Activated naive CD8-positive, alpha-beta T cell (primary cell): ENCODE results near the gene ZNF627.
"Not testable (repeated sequence)": the region's sequence is repeated elsewhere in the genome, so short reads cannot be mapped to it uniquely, and the experiment has no call there.

Experiments
- H3K27ac Mint-ChIP-seq: one replicate; pipeline ENCODE4 v1.8.0; 2021; ENCODE audit warnings: mixed read lengths
- H3K27me3 Mint-ChIP-seq: one replicate; pipeline ENCODE4 v1.8.0; 2021; ENCODE audit warnings: mixed read lengths
- H3K36me3 Mint-ChIP-seq: one replicate; pipeline ENCODE4 v1.8.0; 2021; ENCODE audit warnings: mixed read lengths
- H3K4me1 Mint-ChIP-seq: one replicate; pipeline ENCODE4 v1.8.0; 2021; ENCODE audit warnings: low read depth, mixed read lengths
- H3K4me3 Mint-ChIP-seq: one replicate; pipeline ENCODE4 v1.8.0; 2021; ENCODE audit warnings: mild to moderate bottlenecking, mixed read lengths
- H3K9me3 Mint-ChIP-seq: one replicate; pipeline ENCODE4 v1.8.0; 2021; ENCODE audit warnings: low read depth, mixed read lengths

Gene ZNF627

DNA sequence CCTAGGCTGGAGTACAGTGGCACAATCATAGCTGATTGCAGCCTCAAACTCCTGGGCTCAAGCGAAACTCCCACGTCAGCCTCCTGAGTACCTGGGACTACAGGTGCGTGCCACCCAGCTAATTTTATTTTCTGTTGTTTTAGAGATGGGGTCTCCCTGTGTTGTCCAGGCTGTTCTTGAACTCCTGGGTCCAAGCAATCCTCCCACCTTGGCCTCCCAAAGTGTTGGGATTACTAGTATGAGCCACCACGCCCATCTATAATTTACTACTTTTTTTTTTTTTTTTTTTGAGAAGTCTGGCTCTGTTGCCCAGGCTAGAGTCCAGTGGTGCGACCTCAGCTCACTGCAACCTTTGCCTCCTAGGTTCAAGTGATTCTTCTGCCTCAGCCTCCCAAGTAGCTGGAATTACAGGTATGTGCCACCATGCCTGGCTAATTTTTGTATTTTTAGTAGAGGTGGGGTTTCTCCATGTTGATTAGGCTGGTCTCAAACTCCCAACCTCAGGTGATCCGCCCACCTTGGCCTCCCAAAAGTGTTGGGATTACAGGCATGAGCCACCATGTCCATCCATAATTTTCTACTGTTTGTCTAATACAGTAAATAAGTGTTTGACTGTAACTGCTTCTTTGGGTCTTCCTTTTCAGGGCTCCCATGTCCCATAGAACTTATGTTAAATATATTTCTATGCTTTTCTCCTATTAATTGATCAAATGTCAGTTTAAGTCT lies 33.0 kb upstream of the ZNF627 start:
- H3K36me3 Mint-ChIP-seq, H3K27ac Mint-ChIP-seq, H3K9me3 Mint-ChIP-seq, H3K27me3 Mint-ChIP-seq, H3K4me3 Mint-ChIP-seq: not testable (repeated sequence)
- peaks cover 14% of the 10 kb centered on the region for H3K4me1 Mint-ChIP-seq

DNA sequence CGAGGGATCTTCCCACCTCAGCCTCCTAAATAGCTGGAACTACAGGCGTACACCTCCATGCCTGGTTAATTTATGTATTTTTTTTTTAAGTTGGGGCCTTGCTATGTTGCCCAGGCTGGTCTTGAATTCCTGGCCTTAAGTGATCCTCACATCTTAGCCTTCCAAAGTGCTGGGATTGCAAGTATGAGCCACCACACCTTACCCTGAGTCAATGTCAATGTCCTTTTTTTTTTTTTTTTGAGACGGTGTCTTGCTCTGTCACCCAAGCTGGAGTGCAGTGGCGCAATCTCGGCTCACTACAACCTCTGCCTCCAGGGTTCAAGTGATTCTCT lies 31.7 kb upstream of the ZNF627 start:
- not testable (repeated sequence) for H3K27ac Mint-ChIP-seq, H3K27me3 Mint-ChIP-seq, H3K9me3 Mint-ChIP-seq, H3K4me3 Mint-ChIP-seq, H3K36me3 Mint-ChIP-seq, H3K4me1 Mint-ChIP-seq

DNA sequence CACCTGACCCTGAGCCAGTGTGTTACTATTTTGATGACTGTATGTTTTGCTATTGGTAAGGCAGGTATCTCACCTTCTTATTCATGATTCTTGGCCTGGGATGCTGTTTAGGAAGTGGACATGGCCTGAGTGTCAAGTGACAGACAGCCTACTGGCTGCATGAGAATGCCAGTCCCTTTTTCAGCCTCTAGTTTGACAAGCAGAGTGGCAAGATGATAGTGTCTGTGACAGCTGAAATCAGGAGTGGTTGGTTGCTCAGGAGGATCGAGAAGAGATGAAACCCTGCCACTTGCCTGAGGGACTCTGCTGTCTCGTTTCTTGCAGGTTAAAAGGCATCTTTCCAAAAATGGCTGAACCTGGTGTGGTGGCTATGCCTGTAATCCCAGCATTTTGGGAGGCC lies 31.1 kb upstream of the ZNF627 start:
- Mint-ChIP-seq H3K36me3 (peaks cover 3% of the 10 kb centered on the region), H3K4me3 (no peak overlapping the region), H3K9me3 (no peaks in the 10 kb centered on the region), H3K27me3 (no peaks in the 10 kb centered on the region), H3K27ac (no peak overlapping the region), H3K4me1 (peaks cover 3% of the 10 kb centered on the region)

DNA sequence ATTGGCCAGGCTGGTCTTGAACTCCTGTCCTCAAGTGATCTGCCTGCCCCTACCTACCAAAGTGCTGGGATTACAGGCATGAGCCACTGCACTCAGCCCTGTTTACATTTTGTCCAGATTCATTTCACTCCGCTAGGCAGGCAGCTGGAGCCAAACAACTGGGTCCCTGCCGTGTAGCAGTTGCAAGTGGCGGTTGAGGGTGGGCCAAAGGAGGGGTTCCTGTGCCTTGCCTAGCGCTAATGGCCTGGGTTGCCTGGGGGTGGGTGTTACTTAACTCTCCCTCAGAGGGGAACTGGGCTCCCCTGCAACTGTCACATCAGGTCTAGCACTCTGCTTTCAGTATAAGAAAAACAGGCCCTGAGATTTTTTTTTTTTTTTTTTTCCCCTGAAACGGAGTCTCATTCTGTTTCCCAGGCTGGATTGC lies 27.2 kb upstream of the ZNF627 start:
- Mint-ChIP-seq H3K4me1 (peaks cover 1% of the 10 kb centered on the region), H3K36me3 (peaks cover 3% of the 10 kb centered on the region), H3K27me3 (no peaks in the 10 kb centered on the region), H3K9me3 (no peaks in the 10 kb centered on the region), H3K27ac (no peak overlapping the region), H3K4me3 (no peak overlapping the region)

DNA sequence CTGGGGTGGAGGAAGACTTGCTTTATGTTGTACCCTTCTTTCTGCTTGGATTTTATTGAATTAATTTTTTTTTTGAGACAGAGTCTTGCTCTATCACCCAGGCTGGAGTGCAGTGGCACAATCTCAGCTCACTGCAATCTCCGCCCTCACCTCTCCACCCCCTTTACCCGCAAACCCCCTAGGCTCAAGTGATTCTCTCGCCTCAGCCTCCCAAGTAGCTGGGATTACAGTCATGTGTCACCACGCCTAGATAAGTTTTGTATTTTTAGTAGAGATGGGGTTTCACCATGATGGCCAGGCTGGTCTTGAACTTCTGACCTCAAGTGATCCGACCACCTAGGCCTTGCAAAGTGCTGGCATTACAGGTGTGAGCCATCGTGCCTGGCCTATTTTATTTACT lies 23.9 kb upstream of the ZNF627 start:
- H3K27ac Mint-ChIP-seq, H3K4me1 Mint-ChIP-seq, H3K9me3 Mint-ChIP-seq: not testable (repeated sequence)

DNA sequence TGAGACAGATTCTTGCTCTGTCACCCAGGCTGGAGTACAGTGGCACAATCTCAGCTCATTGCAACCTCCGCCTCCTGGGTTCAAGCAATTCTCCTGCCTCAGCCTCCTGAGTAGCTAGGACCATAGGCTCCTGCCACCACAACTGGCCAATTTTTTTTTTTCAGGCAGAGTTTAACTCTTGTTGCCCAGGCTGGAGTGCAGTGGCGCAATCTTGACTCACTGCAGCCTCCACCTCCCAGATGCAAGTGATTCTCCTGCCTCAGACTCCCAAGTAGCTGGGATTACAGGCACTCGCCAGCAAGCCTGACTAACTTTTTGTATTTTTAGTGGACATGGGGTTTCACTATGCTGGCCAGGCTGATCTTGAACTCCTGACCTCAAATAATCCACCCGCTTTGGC lies 23.5 kb upstream of the ZNF627 start:
- not testable (repeated sequence) for H3K4me3 Mint-ChIP-seq, H3K27ac Mint-ChIP-seq, H3K27me3 Mint-ChIP-seq, H3K4me1 Mint-ChIP-seq, H3K36me3 Mint-ChIP-seq, H3K9me3 Mint-ChIP-seq

More for the DNA sequence above, 23.9 kb upstream of the ZNF627 start:
- not testable (repeated sequence) for H3K27me3 Mint-ChIP-seq, H3K36me3 Mint-ChIP-seq, H3K4me3 Mint-ChIP-seq

DNA sequence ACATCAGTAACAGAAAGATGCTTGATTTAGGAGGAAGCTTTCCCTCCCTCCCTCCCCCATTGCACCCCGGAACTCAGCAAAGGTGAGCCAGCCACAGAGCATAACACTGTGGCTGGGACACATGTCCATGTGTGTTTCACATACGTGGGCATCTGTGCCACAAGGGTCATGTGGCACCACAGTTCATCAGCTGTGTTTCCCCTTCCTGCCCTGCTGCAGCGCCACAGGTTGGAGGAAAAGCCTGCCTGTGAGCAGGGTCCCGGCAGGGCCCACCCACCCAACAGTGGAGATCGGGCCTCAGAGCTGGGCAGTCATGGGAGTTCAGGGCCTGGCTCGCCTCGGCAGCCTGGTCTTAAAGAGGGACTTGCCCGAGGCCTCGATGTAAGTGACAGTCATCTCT lies 22.6 kb upstream of the ZNF627 start:
- Mint-ChIP-seq H3K4me3 (no peak overlapping the region), H3K27ac (no peak overlapping the region), H3K27me3 (no peaks in the 10 kb centered on the region), H3K36me3 (no peaks in the 10 kb centered on the region), H3K4me1 (peaks cover 9% of the 10 kb centered on the region), H3K9me3 (no peaks in the 10 kb centered on the region)

DNA sequence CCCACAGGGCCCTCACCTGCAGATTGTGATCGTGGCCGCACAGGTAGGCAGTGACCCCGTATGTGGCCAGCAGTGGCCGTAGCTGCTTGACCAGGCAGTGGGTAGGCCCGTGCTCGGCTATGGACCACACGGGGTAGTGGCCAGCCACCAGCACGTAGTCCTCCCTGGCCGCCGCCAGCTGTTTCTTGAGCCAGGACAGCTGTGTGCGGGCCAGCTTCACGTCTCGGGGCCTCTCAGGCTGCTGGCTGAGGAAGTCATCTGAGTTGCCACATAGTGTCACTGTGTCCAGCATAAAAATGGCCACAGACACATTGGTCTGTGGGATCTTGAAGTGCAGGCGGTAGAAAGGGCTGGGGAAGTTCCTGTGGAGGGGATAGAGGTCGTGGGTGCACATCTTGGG lies 21.1 kb upstream of the ZNF627 start:
- no peaks in the 10 kb centered on the region for H3K27me3 Mint-ChIP-seq
- H3K4me1 Mint-ChIP-seq, result peaks cover 18% of the 10 kb centered on the region
- H3K9me3 Mint-ChIP-seq, result no peaks in the 10 kb centered on the region
- no peaks in the 10 kb centered on the region for H3K36me3 Mint-ChIP-seq
- H3K27ac Mint-ChIP-seq, result no peak overlapping the region
- no peak overlapping the region for H3K4me3 Mint-ChIP-seq

DNA sequence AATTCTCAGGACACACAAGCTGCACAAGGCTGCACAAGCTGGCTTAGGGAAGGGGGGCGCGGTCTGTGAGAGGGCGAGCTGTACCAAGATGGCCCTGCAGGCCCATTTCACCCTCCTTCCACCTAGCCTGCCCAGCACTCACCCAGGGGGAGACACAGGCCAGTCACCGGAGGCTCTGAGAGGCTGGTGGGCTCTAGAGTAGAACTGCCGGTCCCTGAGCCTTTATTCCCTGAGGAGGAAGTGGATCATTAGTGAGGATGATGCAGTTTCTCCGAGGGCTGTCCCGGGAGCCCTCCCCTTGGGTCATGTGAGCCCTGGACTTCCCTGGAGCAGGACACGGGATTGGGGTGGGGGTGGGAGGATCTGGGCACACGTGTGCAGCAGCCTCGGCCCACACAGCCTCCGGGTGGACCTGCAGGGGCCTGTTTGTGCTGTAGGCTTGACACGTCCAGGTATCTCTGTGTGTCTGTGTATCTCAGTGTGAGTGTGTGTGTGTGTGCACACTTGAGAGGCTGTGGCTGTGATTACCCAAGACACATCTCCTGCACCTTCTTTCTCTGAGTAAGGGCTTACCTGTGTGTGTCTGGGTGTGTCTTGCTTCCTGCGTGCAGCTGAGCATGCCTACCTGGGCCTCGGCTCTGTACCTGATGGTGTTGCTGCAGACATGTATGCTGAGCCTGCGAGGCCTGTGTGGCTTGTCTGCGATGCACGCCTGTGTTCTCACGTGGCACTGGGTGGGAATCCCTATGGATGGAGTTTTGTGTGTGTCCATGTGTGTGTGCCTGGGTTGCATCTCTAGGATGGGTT lies 19.6 kb upstream of the ZNF627 start, which contains the start of gene ACP5:
Gene ACP5 (minus strand): TSS at position 195 of the 807 bp plus-strand sequence. CDS start 328 bp downstream, outside the sequence.
- Mint-ChIP-seq H3K4me1 (peaks cover 28% of the 10 kb centered on the region), H3K4me3 (peak within 1 kb of the TSS; percentile 75), H3K27ac (peak within 1 kb of the TSS; percentile 34), H3K27me3 (no peaks in the 10 kb centered on the region), H3K9me3 (no peaks in the 10 kb centered on the region), H3K36me3 (no peaks in the 10 kb centered on the region)

DNA sequence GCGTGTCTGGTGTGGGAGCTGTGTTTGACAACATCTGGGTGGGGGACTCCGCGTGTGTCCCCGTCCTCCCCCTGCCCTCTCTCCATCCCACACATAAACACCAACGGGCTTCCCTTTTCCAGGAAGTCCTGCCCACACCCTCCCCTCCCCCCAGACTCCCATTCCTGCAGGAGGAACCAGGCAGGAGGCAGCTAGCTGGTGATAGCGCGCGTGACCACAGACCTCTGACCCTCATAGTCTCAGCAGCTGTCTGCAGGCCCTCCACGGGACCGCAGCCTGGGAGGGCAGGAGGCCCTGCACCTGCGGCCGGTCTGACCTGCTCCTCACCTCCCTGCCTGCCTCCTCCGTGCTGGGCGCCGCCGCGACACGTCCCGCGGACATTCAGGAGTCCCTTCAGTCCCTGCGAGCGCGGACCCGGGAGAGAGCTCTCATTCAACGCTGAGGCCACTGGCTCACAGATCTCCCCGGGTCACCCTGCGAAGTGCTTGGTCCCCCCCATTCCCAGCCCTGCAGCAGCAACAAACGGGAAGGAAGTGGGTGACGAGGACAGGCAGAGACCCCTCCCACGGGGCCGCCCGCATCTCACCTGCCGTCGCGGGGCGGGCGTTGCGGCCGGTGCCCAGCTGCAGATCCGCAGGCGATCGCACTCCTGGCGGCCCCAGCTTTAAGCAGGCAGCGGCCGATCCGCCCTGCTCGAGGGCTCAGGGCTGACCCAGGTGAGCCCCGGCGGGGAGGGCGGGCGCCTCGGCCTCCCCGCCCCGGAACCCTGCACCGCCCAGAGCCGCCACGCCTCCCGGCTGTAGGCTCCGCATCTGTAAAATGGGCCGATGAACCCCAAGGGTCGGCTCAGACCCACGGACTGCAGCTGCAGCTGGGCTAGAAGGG lies 18.8 kb upstream of the ZNF627 start:
- Mint-ChIP-seq H3K27me3 (no peaks in the 10 kb centered on the region), H3K4me1 (peaks cover 30% of the 10 kb centered on the region), H3K36me3 (no peaks in the 10 kb centered on the region), H3K27ac (peak overlapping the region; percentile 34), H3K4me3 (peak overlapping the region; percentile 75), H3K9me3 (no peaks in the 10 kb centered on the region)

DNA sequence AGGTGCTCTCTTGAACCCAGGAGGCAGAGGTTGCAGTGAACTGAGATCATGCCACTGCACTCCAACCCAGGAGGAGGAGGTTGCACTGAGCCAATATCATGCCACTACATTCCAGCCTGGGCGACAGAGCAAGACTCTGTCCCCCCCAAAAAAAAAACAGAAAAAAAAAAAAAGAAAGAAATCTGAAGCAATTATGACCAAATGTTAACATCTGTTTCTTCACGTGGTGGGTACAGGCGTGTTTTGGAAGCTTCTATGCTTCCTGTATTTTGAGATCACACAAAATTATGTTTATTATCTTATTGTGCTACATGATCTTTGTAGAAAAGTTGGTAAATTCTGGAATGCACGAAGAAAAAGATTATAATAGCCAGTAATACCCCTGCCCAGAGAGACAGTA lies 17.2 kb upstream of the ZNF627 start:
- no peaks in the 10 kb centered on the region for H3K36me3 Mint-ChIP-seq
- no peaks in the 10 kb centered on the region for H3K9me3 Mint-ChIP-seq
- no peak overlapping the region for H3K4me3 Mint-ChIP-seq
- no peak overlapping the region for H3K27ac Mint-ChIP-seq
- H3K4me1 Mint-ChIP-seq, result peaks cover 31% of the 10 kb centered on the region
- H3K27me3 Mint-ChIP-seq, result no peaks in the 10 kb centered on the region

DNA sequence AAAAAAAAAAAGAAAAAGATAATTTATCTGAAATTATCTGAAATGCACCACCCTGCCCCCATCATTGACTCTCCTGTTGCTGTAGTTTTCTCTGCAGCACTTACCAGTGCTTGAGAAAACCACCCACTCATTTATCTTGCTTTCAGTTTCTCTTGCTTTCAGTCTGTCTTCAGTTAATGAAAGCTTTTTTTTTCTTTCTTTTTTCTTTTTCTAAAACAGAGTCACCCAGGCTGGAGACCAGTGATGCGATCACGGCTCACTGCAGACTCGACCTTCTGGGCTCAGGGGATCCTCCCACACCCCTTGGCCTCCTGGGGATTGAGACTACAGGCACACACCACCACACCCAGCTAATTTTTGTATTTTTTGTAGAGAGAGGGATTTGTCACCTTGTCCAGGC lies 15.5 kb upstream of the ZNF627 start:
- Mint-ChIP-seq H3K27ac (peak overlapping the region; percentile 94), H3K27me3 (no peaks in the 10 kb centered on the region), H3K4me1 (peaks cover 31% of the 10 kb centered on the region), H3K9me3 (no peaks in the 10 kb centered on the region), H3K4me3 (peak overlapping the region; percentile 74), H3K36me3 (no peaks in the 10 kb centered on the region)

DNA sequence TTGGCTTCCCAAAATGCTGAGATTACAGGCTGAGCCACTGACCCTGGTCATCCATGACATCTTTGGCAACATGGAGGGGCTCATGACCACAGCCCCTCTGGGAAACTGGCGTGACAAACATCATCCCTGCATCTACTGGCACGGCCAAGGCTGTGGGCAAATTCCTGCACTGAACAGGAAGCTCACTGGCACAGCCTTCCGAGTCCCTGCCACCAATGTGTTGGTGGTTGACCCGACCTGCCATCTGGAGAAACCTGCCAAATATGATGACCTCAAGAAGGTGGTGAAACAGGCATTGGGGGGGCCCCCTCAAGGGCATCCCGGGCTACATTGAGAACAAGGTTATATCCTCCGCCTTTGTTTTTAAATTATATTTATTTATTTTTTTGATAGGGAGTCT lies 11.0 kb upstream of the ZNF627 start:
- Mint-ChIP-seq H3K4me3 (no peak overlapping the region), H3K4me1 (peaks cover 12% of the 10 kb centered on the region), H3K27ac (no peak overlapping the region), H3K9me3 (no peaks in the 10 kb centered on the region), H3K36me3 (no peaks in the 10 kb centered on the region), H3K27me3 (no peaks in the 10 kb centered on the region)

DNA sequence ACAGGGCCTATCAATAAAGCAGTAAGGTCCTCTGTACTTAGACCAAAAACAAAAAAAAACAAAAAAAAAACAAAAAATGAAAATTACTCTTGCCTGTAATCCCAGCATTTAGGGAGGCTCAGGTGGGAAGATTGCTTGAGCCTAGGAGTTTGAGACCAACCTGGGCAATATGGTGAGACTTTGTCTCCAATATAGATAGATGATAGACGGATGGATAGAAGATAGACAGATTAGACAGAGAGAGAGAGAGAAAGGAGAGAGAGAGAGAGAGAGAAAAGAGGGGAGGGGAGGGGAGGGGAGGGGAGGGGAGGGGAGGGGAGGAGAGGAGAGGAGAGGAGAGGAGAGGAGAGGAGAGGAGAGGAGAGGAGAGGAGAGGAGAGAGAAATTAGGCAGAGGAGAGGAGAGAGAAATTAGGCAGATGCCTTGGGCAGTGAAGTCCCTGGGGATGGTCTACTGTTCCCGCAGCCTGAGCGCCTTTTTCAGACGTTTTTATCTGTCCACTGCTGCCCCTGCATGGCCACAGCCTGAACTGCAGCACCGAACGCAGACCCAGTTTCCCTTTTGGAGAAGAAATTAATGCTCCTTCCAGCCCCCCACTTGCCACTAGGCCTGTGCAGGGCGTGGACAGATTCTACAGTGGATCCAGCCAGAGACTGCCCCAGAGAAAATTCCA lies 9.8 kb upstream of the ZNF627 start:
- no peaks in the 10 kb centered on the region for H3K9me3 Mint-ChIP-seq
- H3K36me3 Mint-ChIP-seq, result no peaks in the 10 kb centered on the region
- H3K4me1 Mint-ChIP-seq, result peaks cover 4% of the 10 kb centered on the region
- H3K27ac Mint-ChIP-seq, result no peak overlapping the region
- no peaks in the 10 kb centered on the region for H3K27me3 Mint-ChIP-seq
- H3K4me3 Mint-ChIP-seq, result no peak overlapping the region
